Fibroblast of mammary gland (primary cell): ENCODE data around the gene MTFP1.

Source experiments
- DNase-seq: peaks from one replicate; pipeline ENCODE4 v3.0.0-alpha.2; 2010; ENCODE audit warnings: low read depth
- H3K4me3 ChIP-seq: 2 replicates; pipeline ENCODE4 v1.5.1; 2011; ENCODE audit warnings: low read depth, mild to moderate bottlenecking, low read length, moderate library complexity; ENCODE audit not compliant: control insufficient read depth
- CTCF ChIP-seq: conservative IDR thresholded peaks from 2 replicates; pipeline ENCODE4 v1.5.1; 2011; ENCODE audit warnings: low read depth, low read length, inconsistent platforms; ENCODE audit not compliant: control insufficient read depth, insufficient read depth

The MTFP1 gene

GRCh38 chr22:30471616-30472318 lies 46.2 kb downstream of the MTFP1 start, which contains the start of gene SEC14L3:
Gene SEC14L3, minus strand, starts transcription at chr22:30472017. Its CDS starts 59 bp downstream, at chr22:30471958.
- no peak within 1 kb of the TSS for H3K4me3 ChIP-seq
- no peak for TF ChIP-seq CTCF
- no peak for DNase-seq

- no peak overlapping the region for H3K4me3 ChIP-seq
- TF ChIP-seq CTCF = no peak
- DNase-seq = no peak
Observed at GRCh38 chr22:30472994-30473720, 47.6 kb downstream of the MTFP1 start.

- TF ChIP-seq CTCF = no peak
Observed at GRCh38 chr22:30474121-30474520, 48.6 kb downstream of the MTFP1 start.

GRCh38 chr22:30474683-30475424 lies 49.3 kb downstream of the MTFP1 start:
- H3K4me3 ChIP-seq = no peak overlapping the region
- no peak for TF ChIP-seq CTCF
- no peak for DNase-seq

More at GRCh38 chr22:30474121-30474520, 48.6 kb downstream of the MTFP1 start:
- no peak overlapping the region for H3K4me3 ChIP-seq
- no peak for DNase-seq
